ENCODE results near the gene ZNF507.
A peak's percentile ranks its signal among the peaks of the same experiment; 100 is the strongest.

ZNF507 gene

GRCh38 chr19:32352241-32352630, 6.8 kb downstream of the ZNF507 start:
- Mint-ChIP-seq H3K4me3 (no peak overlapping the region), H3K27me3 (no peaks in the 10 kb centered on the region), H3K9me3 (no peaks in the 10 kb centered on the region), H3K4me1 (peaks cover 62% of the 10 kb centered on the region), H3K27ac (no peak overlapping the region)
- no peak for ATAC-seq
- DNase-seq = no peak

- no peak overlapping the region for H3K4me3 Mint-ChIP-seq
- peaks cover 52% of the 10 kb centered on the region for H3K4me1 Mint-ChIP-seq
- DNase-seq (no peak), ATAC-seq (no peak)
- H3K9me3 Mint-ChIP-seq = no peaks in the 10 kb centered on the region
- H3K27me3 Mint-ChIP-seq = no peaks in the 10 kb centered on the region
- H3K27ac Mint-ChIP-seq = no peak overlapping the region
These were observed 8.9 kb downstream of the ZNF507 start for GRCh38 chr19:32354345-32354744.

GRCh38 chr19:32355309-32355708, 9.9 kb downstream of the ZNF507 start:
- H3K4me1 Mint-ChIP-seq = peaks cover 43% of the 10 kb centered on the region

GRCh38 chr19:32357720-32358119, 12.3 kb downstream of the ZNF507 start:
- H3K27ac Mint-ChIP-seq = no peak overlapping the region
- no peak for DNase-seq
- ATAC-seq = no peak
- H3K9me3 Mint-ChIP-seq = no peaks in the 10 kb centered on the region
- H3K4me3 Mint-ChIP-seq = no peak overlapping the region
- H3K27me3 Mint-ChIP-seq = no peaks in the 10 kb centered on the region
- H3K4me1 Mint-ChIP-seq = peaks cover 20% of the 10 kb centered on the region

More at GRCh38 chr19:32355309-32355708, 9.9 kb downstream of the ZNF507 start:
- ATAC-seq = no peak
- DNase-seq = no peak
- Mint-ChIP-seq H3K9me3 (no peaks in the 10 kb centered on the region), H3K27ac (no peak overlapping the region), H3K4me3 (no peak overlapping the region), H3K27me3 (no peaks in the 10 kb centered on the region)

GRCh38 chr19:32358321-32358720, 12.9 kb downstream of the ZNF507 start:
- no peaks in the 10 kb centered on the region for H3K9me3 Mint-ChIP-seq
- DNase-seq = no peak
- no peak overlapping the region for H3K27ac Mint-ChIP-seq
- no peaks in the 10 kb centered on the region for H3K27me3 Mint-ChIP-seq
- H3K4me1 Mint-ChIP-seq = peaks cover 24% of the 10 kb centered on the region
- no peak for ATAC-seq
- H3K4me3 Mint-ChIP-seq = no peak overlapping the region

- Mint-ChIP-seq H3K4me1 (peaks cover 22% of the 10 kb centered on the region), H3K4me3 (no peak overlapping the region), H3K27ac (no peak overlapping the region), H3K9me3 (no peaks in the 10 kb centered on the region), H3K27me3 (no peaks in the 10 kb centered on the region)
- ATAC-seq (no peak), DNase-seq (no peak)
These were observed 14.2 kb downstream of the ZNF507 start for GRCh38 chr19:32359581-32359980.

GRCh38 chr19:32361574-32362317, 16.3 kb downstream of the ZNF507 start:
- DNase-seq (no peak), ATAC-seq (no peak)
- Mint-ChIP-seq H3K27me3 (no peaks in the 10 kb centered on the region), H3K9me3 (no peaks in the 10 kb centered on the region), H3K4me3 (no peak overlapping the region), H3K27ac (no peak overlapping the region), H3K4me1 (peaks cover 36% of the 10 kb centered on the region)

GRCh38 chr19:32362318-32362691, 16.9 kb downstream of the ZNF507 start:
- ATAC-seq = no peak
- no peaks in the 10 kb centered on the region for H3K9me3 Mint-ChIP-seq
- H3K27ac Mint-ChIP-seq = no peak overlapping the region
- H3K4me1 Mint-ChIP-seq = peaks cover 42% of the 10 kb centered on the region
- no peak for DNase-seq
- H3K27me3 Mint-ChIP-seq = no peaks in the 10 kb centered on the region
- no peak overlapping the region for H3K4me3 Mint-ChIP-seq

- no peaks in the 10 kb centered on the region for H3K9me3 Mint-ChIP-seq
- H3K4me3 Mint-ChIP-seq = no peak overlapping the region
- H3K27me3 Mint-ChIP-seq = no peaks in the 10 kb centered on the region
- H3K4me1 Mint-ChIP-seq = peaks cover 44% of the 10 kb centered on the region
- DNase-seq (no peak), ATAC-seq (no peak)
- H3K27ac Mint-ChIP-seq = peak overlapping the region in 1 of 2 donors; percentile 43
These were observed 17.8 kb downstream of the ZNF507 start for GRCh38 chr19:32363175-32363574.

- H3K9me3 Mint-ChIP-seq = no peaks in the 10 kb centered on the region
- peak overlapping the region in 1 of 2 donors; percentile 72 for H3K27ac Mint-ChIP-seq
- no peak for ATAC-seq
- no peaks in the 10 kb centered on the region for H3K27me3 Mint-ChIP-seq
- peaks cover 44% of the 10 kb centered on the region for H3K4me1 Mint-ChIP-seq
- no peak overlapping the region for H3K4me3 Mint-ChIP-seq
- DNase-seq = no peak
These were observed 18.2 kb downstream of the ZNF507 start for GRCh38 chr19:32363632-32364031.

GRCh38 chr19:32364040-32364439, 18.6 kb downstream of the ZNF507 start:
- H3K4me3 Mint-ChIP-seq = no peak overlapping the region
- no peaks in the 10 kb centered on the region for H3K9me3 Mint-ChIP-seq
- H3K4me1 Mint-ChIP-seq = peaks cover 44% of the 10 kb centered on the region
- no peaks in the 10 kb centered on the region for H3K27me3 Mint-ChIP-seq
- ATAC-seq (no peak), DNase-seq (no peak)
- peak overlapping the region in 1 of 2 donors; percentile 72 for H3K27ac Mint-ChIP-seq

GRCh38 chr19:32367063-32367462, 21.7 kb downstream of the ZNF507 start:
- Mint-ChIP-seq H3K9me3 (no peaks in the 10 kb centered on the region), H3K27ac (no peak overlapping the region), H3K4me3 (no peak overlapping the region), H3K4me1 (peaks cover 44% of the 10 kb centered on the region), H3K27me3 (no peaks in the 10 kb centered on the region)
- DNase-seq = no peak
- ATAC-seq = no peak

- Mint-ChIP-seq H3K27me3 (no peaks in the 10 kb centered on the region), H3K4me3 (no peak overlapping the region), H3K4me1 (peaks cover 43% of the 10 kb centered on the region), H3K27ac (peak overlapping the region in 1 of 2 donors; percentile 19), H3K9me3 (no peaks in the 10 kb centered on the region)
- ATAC-seq = no peak
- no peak for DNase-seq
These were observed 22.6 kb downstream of the ZNF507 start for GRCh38 chr19:32367948-32368536.

- DNase-seq = no peak
- H3K4me1 Mint-ChIP-seq = peaks cover 35% of the 10 kb centered on the region
- no peak overlapping the region for H3K27ac Mint-ChIP-seq
- H3K4me3 Mint-ChIP-seq = no peak overlapping the region
- no peaks in the 10 kb centered on the region for H3K9me3 Mint-ChIP-seq
- no peak for ATAC-seq
- no peaks in the 10 kb centered on the region for H3K27me3 Mint-ChIP-seq
These were observed 23.4 kb downstream of the ZNF507 start for GRCh38 chr19:32368787-32369186.

- Mint-ChIP-seq H3K27ac (no peak overlapping the region), H3K4me3 (no peak overlapping the region), H3K4me1 (no peaks in the 10 kb centered on the region), H3K27me3 (no peaks in the 10 kb centered on the region), H3K9me3 (no peaks in the 10 kb centered on the region)
- no peak for DNase-seq
- ATAC-seq = no peak
These were observed 27.5 kb downstream of the ZNF507 start for GRCh38 chr19:32372726-32373517.

All from stimulated activated naive CD8-positive, alpha-beta T cell treated with anti-CD3 and anti-CD28 coated beads, Interleukin-15, amount 100 ng/mL, for 72 hours (primary cell).